ENCODE data around the gene TMEM117. TPM values are rescaled to one million over a fixed set of nuclear protein-coding genes. Genes with fewer than 3 reads are reported as not detected.

The TMEM117 gene
- total and polyA plus RNA-seq, 4 experiments from 2014 or later, result 3.0 to 4.7 (median 3.8) TPM

GRCh38 chr12:43980627-43981191 is 144.8 kb downstream of the TMEM117 start:
- H3K27me3 ChIP-seq (ENCODE audit: insufficient read depth, low read length), result no peaks in the 10 kb centered on the region
- no peak overlapping the region for H3K27ac Mint-ChIP-seq
- H3K4me1 Mint-ChIP-seq, result peaks cover 0 to 1% (median 0%) of the 10 kb centered on the region in 4 donors
- H3K4me3 Mint-ChIP-seq, result no peak overlapping the region
- peaks cover 4 to 25% (median 17%) of the 10 kb centered on the region in 8 donors for H3K9me3 Mint-ChIP-seq
- H3K27ac ChIP-seq (ENCODE audit: low read depth, low read length), result no peak overlapping the region
- DNase-seq, result no peak
- H3K36me3 ChIP-seq (ENCODE audit: insufficient read depth, low read length), result no peaks in the 10 kb centered on the region
- H3K4me1 ChIP-seq (ENCODE audit: insufficient read depth, low read length), result no peaks in the 10 kb centered on the region
- POLR2A ChIA-PET (ENCODE audit: partially characterized antibody), result no interaction called here
- intact Hi-C loops (cut with micrococcal nuclease), result no loop called here
- H3K9me3 ChIP-seq (ENCODE audit: control insufficient read depth in 1 of 2, low read length in 2 of 2), result no peaks in the 10 kb centered on the region
- no peak overlapping the region for H3K4me3 ChIP-seq (ENCODE audit: low read length in 2 of 2)
- no peaks in the 10 kb centered on the region for H3K27me3 Mint-ChIP-seq
- peaks cover 12 to 20% of the 10 kb centered on the region in 2 donors for H3K36me3 Mint-ChIP-seq
- CTCF ChIA-PET (ENCODE audit: partially characterized antibody), result no interaction called here

GRCh38 chr12:43981726-43982125 is 145.8 kb downstream of the TMEM117 start:
- Histone ChIP-seq H3K36me3 (ENCODE audit: insufficient read depth, low read length) (no peaks in the 10 kb centered on the region), H3K4me1 (ENCODE audit: insufficient read depth, low read length) (no peaks in the 10 kb centered on the region), H3K9me3 (ENCODE audit: control insufficient read depth in 1 of 2, low read length in 2 of 2) (no peaks in the 10 kb centered on the region), H3K27ac (ENCODE audit: low read depth, low read length) (no peak overlapping the region), H3K27me3 (ENCODE audit: insufficient read depth, low read length) (no peaks in the 10 kb centered on the region), H3K4me3 (ENCODE audit: low read length in 2 of 2) (no peak overlapping the region)
- Mint-ChIP-seq H3K4me1 (peaks cover 0 to 1% (median 0%) of the 10 kb centered on the region in 4 donors), H3K27ac (no peak overlapping the region), H3K9me3 (peaks cover 3 to 19% (median 12%) of the 10 kb centered on the region in 8 donors), H3K4me3 (no peak overlapping the region), H3K36me3 (peaks cover 7 to 10% of the 10 kb centered on the region in 2 donors), H3K27me3 (no peaks in the 10 kb centered on the region)
- no peak for DNase-seq
- ChIA-PET POLR2A (ENCODE audit: partially characterized antibody) (no interaction called here), CTCF (ENCODE audit: partially characterized antibody) (no interaction called here)
- intact Hi-C loops (cut with micrococcal nuclease), result no loop called here

- Histone ChIP-seq H3K36me3 (ENCODE audit: insufficient read depth, low read length) (no peaks in the 10 kb centered on the region), H3K4me3 (ENCODE audit: low read length in 2 of 2) (no peak overlapping the region), H3K27me3 (ENCODE audit: insufficient read depth, low read length) (no peaks in the 10 kb centered on the region), H3K27ac (ENCODE audit: low read depth, low read length) (no peak overlapping the region), H3K4me1 (ENCODE audit: insufficient read depth, low read length) (no peaks in the 10 kb centered on the region), H3K9me3 (ENCODE audit: control insufficient read depth in 1 of 2, low read length in 2 of 2) (no peaks in the 10 kb centered on the region)
- Mint-ChIP-seq H3K9me3 (peaks cover 2 to 18% (median 11%) of the 10 kb centered on the region in 8 donors), H3K27me3 (no peaks in the 10 kb centered on the region), H3K36me3 (peaks cover 7% of the 10 kb centered on the region in 2 donors), H3K27ac (no peak overlapping the region), H3K4me1 (peaks cover 0 to 1% (median 0%) of the 10 kb centered on the region in 4 donors), H3K4me3 (no peak overlapping the region)
- CTCF ChIA-PET (ENCODE audit: partially characterized antibody), result no interaction called here
- intact Hi-C loops (cut with micrococcal nuclease), result no loop called here
- DNase-seq, result no peak
- POLR2A ChIA-PET (ENCODE audit: partially characterized antibody), result no interaction called here
Measured at GRCh38 chr12:43982544-43982943, 146.7 kb downstream of the TMEM117 start.

GRCh38 chr12:43988838-43989560 is 153.1 kb downstream of the TMEM117 start:
- Histone ChIP-seq H3K27me3 (ENCODE audit: insufficient read depth, low read length) (no peaks in the 10 kb centered on the region), H3K36me3 (ENCODE audit: insufficient read depth, low read length) (no peaks in the 10 kb centered on the region), H3K4me3 (ENCODE audit: low read length in 2 of 2) (no peak overlapping the region), H3K27ac (ENCODE audit: low read depth, low read length) (no peak overlapping the region), H3K4me1 (ENCODE audit: insufficient read depth, low read length) (no peaks in the 10 kb centered on the region), H3K9me3 (ENCODE audit: control insufficient read depth in 1 of 2, low read length in 2 of 2) (no peaks in the 10 kb centered on the region)
- Mint-ChIP-seq H3K36me3 (peaks cover 0 to 3% of the 10 kb centered on the region in 2 donors), H3K27ac (no peak overlapping the region), H3K4me1 (peaks cover 0 to 5% (median 2%) of the 10 kb centered on the region in 4 donors), H3K27me3 (peaks cover 0 to 2% of the 10 kb centered on the region in 2 donors), H3K9me3 (no peaks in the 10 kb centered on the region), H3K4me3 (no peak overlapping the region)
- CTCF ChIA-PET (ENCODE audit: partially characterized antibody), result interaction anchor here (1.1 kb wide), 1 partner anchor 885 kb away, joined by 3 read pairs; no protein-coding TSS in a partner anchor
- DNase-seq, result no peak
- POLR2A ChIA-PET (ENCODE audit: partially characterized antibody), result no interaction called here
- intact Hi-C loops (cut with micrococcal nuclease), result no loop called here

GRCh38 chr12:43992856-43993255 is 157.0 kb downstream of the TMEM117 start:
- DNase-seq, result no peak
- ChIA-PET CTCF (ENCODE audit: partially characterized antibody) (interaction anchor here (0.5 kb wide), 1 partner anchor 178 kb away, joined by 5 read pairs; no protein-coding TSS in a partner anchor), POLR2A (ENCODE audit: partially characterized antibody) (no interaction called here)
- Mint-ChIP-seq H3K9me3 (no peaks in the 10 kb centered on the region), H3K27me3 (peaks cover 0 to 2% of the 10 kb centered on the region in 2 donors), H3K4me3 (no peak overlapping the region), H3K27ac (peak overlapping the region in 1 of 7 donors; percentile 44), H3K4me1 (peaks cover 0 to 5% (median 2%) of the 10 kb centered on the region in 4 donors), H3K36me3 (peaks cover 0 to 8% of the 10 kb centered on the region in 2 donors)
- H3K27me3 ChIP-seq (ENCODE audit: insufficient read depth, low read length), result no peaks in the 10 kb centered on the region
- no peaks in the 10 kb centered on the region for H3K9me3 ChIP-seq (ENCODE audit: control insufficient read depth in 1 of 2, low read length in 2 of 2)
- no peak overlapping the region for H3K4me3 ChIP-seq (ENCODE audit: low read length in 2 of 2)
- intact Hi-C loops (cut with micrococcal nuclease), result no loop called here
- no peaks in the 10 kb centered on the region for H3K4me1 ChIP-seq (ENCODE audit: insufficient read depth, low read length)
- H3K27ac ChIP-seq (ENCODE audit: low read depth, low read length), result no peak overlapping the region
- no peaks in the 10 kb centered on the region for H3K36me3 ChIP-seq (ENCODE audit: insufficient read depth, low read length)

GRCh38 chr12:44000309-44000952 is 164.6 kb downstream of the TMEM117 start:
- Mint-ChIP-seq H3K9me3 (peaks cover 0 to 6% (median 0%) of the 10 kb centered on the region in 8 donors), H3K36me3 (peaks cover 0 to 23% of the 10 kb centered on the region in 2 donors), H3K4me3 (no peak overlapping the region), H3K4me1 (no peaks in the 10 kb centered on the region), H3K27me3 (no peaks in the 10 kb centered on the region), H3K27ac (no peak overlapping the region)
- Histone ChIP-seq H3K9me3 (ENCODE audit: control insufficient read depth in 1 of 2, low read length in 2 of 2) (no peaks in the 10 kb centered on the region), H3K4me1 (ENCODE audit: insufficient read depth, low read length) (no peaks in the 10 kb centered on the region), H3K27me3 (ENCODE audit: insufficient read depth, low read length) (no peaks in the 10 kb centered on the region), H3K36me3 (ENCODE audit: insufficient read depth, low read length) (no peaks in the 10 kb centered on the region), H3K4me3 (ENCODE audit: low read length in 2 of 2) (no peak overlapping the region), H3K27ac (ENCODE audit: low read depth, low read length) (no peak overlapping the region)
- intact Hi-C loops (cut with micrococcal nuclease), result no loop called here
- POLR2A ChIA-PET (ENCODE audit: partially characterized antibody), result no interaction called here
- CTCF ChIA-PET (ENCODE audit: partially characterized antibody), result interaction anchor here (0.9 to 1.4 kb wide), 4 partner anchors 9 to 948 kb away, joined by 3 to 5 read pairs (median 4); no protein-coding TSS in a partner anchor
- DNase-seq, result peak in 2 of 5 donors; percentile 3 to 7

GRCh38 chr12:44002607-44003006 is 166.7 kb downstream of the TMEM117 start:
- Mint-ChIP-seq H3K36me3 (peaks cover 2 to 28% of the 10 kb centered on the region in 2 donors), H3K27me3 (no peaks in the 10 kb centered on the region), H3K27ac (no peak overlapping the region), H3K4me1 (no peaks in the 10 kb centered on the region), H3K4me3 (no peak overlapping the region), H3K9me3 (peaks cover 0 to 8% (median 1%) of the 10 kb centered on the region in 8 donors)
- no peak for DNase-seq
- CTCF ChIA-PET (ENCODE audit: partially characterized antibody), result no interaction called here
- Histone ChIP-seq H3K27me3 (ENCODE audit: insufficient read depth, low read length) (no peaks in the 10 kb centered on the region), H3K9me3 (ENCODE audit: control insufficient read depth in 1 of 2, low read length in 2 of 2) (no peaks in the 10 kb centered on the region), H3K4me3 (ENCODE audit: low read length in 2 of 2) (no peak overlapping the region), H3K36me3 (ENCODE audit: insufficient read depth, low read length) (no peaks in the 10 kb centered on the region), H3K27ac (ENCODE audit: low read depth, low read length) (no peak overlapping the region), H3K4me1 (ENCODE audit: insufficient read depth, low read length) (no peaks in the 10 kb centered on the region)
- intact Hi-C loops (cut with micrococcal nuclease), result no loop called here
- POLR2A ChIA-PET (ENCODE audit: partially characterized antibody), result no interaction called here
